HG02981 (cell line): ENCODE measurements around the gene AFF1.

Source experiments
- ATAC-seq: cut with Tn5 transposase; IDR thresholded peaks from one replicate; pipeline ENCODE4 v1.9.1; 2021; ENCODE audit warnings: mild to moderate bottlenecking, moderate library complexity; ENCODE audit not compliant: unreplicated experiment

The AFF1 gene

GRCh38 chr4:87103086-87103485 is 168.3 kb downstream of the AFF1 start:
- ATAC-seq: no peak

- no peak for ATAC-seq
Observed at GRCh38 chr4:87103691-87104187, 168.9 kb downstream of the AFF1 start.

GRCh38 chr4:87105101-87105845 is 170.5 kb downstream of the AFF1 start:
- ATAC-seq: no peak

DNA sequence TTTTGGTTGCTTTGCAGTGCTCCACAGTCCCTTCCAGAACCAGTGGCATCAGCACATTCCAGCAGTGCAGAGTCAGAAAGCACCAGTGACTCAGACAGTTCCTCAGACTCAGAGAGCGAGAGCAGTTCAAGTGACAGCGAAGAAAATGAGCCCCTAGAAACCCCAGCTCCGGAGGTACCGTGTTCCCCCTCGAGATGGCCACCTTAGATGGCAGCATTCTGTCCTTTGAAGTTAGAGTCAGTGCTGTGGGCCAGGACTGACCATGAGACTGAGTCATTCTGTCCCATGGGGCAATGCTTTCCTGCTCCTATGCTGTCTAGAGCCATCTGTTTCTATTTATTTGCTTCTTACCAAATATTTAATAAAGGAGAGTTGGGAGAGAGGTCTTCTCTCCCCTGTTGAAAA is 173.3 kb downstream of the AFF1 start:
- no peak for ATAC-seq

- ATAC-seq: no peak
Observed at GRCh38 chr4:87109121-87109520, 174.3 kb downstream of the AFF1 start.

GRCh38 chr4:87109945-87110344 is 175.1 kb downstream of the AFF1 start:
- no peak for ATAC-seq

DNA sequence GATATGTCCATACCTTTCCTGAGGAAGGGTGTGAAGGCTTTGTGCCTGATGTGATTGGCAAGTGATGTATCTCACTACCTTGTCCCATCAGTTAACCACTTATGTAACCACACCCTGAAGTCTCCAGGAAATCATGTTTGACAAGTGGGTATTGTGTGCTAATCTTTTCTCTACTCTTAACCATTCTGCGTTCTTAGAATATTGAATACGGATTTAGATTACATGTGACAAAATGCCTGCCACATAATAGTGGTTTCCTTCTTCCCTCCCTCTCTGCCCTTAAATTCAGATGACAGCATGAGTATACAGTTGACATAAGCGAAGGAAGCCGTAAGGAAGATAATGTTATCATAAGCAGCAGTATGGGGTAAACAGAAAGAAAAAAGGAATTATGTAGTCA is 177.3 kb downstream of the AFF1 start:
- ATAC-seq: no peak

- ATAC-seq: no peak
Observed at GRCh38 chr4:87114245-87115062, 179.6 kb downstream of the AFF1 start.

DNA sequence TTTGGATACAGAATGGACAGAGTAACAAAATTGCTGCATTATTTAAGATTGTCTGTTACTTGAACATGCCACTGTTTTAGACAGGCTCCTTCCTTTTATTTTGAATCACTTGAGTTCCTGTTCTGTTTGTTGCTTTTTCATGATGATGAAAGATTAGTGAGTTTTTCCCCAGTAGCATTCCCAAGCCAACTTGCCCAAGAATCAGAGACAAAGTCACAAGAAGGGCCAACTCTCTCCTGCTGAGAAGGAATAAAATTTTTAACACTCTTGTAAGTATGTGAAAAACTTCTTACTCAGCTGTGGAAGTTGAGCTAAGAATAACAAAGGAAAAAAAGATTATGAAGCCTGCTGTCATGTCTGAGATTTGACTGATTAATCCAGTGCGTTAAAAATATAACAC is 181.4 kb downstream of the AFF1 start:
- ATAC-seq: no peak

DNA sequence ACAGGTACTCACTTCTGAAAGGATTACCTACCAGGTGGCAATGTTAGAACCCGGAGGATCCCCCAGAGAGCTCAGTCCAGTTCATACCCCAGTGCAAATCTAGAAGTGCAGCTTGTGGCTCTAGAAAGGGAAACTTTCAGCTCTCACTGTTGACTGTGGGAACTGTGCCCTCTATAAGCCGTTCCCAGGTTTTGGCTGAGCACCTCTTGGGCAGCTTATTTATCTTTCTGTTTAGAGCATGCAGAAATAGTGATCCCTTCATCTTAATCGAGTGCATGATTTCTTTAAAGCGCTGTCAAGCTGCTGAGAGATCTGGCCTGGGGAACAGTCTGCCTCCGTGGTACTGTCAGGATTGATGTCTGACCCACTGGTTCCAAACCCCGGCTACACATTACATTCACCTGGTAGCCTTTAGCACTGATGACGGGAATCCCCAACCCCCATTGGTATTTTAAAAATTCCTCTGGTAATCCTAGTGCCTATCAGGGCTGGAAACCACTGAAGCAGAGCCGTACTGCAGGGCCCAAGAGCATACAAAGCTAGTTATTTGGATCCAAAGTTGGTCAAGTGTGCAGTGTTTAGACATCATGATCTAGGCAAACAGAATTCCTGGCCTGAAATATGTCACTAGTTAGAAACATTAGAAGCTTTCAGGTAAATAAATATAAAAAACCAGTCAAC is 182.4 kb downstream of the AFF1 start:
- ATAC-seq: no peak

DNA sequence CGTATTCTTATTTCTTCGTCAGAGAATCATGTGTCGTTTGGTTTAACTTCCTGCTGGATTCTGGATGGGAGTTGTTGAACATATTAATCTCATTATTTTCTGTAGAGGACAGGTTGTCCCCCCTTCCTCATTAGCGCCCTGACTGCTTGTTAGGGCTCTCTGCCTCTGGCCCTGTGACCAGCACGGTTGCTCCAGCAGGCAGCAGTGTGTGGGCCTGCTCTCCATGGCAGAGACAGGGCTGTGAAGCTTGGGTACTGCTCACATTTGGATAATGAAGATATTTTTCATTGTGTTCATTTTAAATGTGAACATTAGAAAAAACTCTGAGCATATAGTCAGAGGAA is 182.9 kb downstream of the AFF1 start:
- no peak for ATAC-seq

DNA sequence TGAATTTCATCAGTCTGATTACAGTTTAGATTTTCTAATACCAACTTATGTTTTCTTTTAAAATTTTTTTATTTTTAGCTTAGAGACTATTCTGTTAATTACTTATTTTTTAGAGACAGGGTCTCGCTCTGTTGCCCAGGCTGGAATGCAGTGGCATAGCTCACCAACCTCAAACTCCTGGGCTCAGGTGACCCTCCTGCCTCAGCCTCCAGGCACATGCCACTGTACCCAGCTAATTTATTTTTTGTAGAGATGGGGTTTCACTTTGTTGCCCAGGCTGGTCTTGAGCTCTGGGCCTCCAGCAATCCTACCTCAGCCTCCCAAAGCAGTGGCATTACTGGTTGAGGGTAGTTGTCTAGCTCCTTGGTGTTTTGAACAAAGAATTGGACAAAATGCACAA is 183.6 kb downstream of the AFF1 start:
- ATAC-seq: no peak

GRCh38 chr4:87118826-87119225 is 184.0 kb downstream of the AFF1 start:
- ATAC-seq: no peak

DNA sequence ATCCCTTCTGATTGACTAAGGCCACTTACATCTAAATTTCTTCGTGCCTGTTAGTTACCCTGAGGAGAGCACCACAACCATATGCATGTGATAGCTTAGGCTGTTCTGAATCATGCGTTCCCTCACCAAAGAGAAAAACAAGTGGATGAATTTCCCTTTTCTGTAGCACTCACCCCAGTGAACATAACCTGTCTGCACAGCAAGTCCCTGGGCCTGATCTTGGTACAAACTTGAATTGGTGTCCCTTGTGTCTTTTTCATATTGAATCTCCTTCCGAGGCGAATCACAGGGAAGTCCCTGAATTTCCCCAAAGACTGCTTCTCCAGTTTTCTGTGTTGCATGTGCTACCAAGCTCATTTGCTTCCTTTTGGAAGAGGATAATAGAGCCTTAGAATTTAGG is 185.2 kb downstream of the AFF1 start:
- no peak for ATAC-seq

DNA sequence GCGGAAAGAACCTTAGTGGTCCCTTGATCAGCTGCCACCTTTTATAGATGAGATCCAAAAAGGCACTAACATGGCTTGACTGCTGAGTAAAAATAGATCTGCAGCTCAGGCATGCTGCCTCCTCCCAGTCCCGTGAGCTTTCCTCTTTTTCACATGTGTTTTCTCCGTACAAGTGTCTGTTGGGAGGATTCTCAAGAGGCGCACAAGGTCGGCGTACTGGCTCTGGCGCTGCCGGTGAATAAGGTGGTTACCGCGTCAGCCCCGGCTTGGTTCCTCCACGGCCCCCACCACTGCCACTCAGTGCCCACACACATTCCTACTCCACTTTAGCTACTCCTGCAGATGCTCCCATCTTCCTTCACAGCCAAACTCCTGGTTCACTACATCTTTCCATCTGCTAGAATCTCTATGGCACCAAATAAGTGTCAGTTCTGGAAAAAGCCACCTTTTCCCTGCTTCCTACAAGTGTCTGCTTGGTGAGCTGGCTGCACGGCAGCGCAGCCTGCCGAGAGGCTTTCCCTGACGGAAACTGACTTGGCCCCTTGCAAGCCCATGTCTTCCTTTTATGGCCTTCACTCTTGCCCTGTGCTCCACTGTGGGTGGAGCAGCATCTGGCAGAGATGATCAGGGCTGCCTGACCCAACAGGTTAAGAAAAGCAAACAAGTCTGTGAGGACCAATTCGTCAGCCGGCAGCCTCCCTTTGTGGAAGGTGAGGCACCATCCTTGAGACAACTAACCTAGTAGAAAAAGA is 185.8 kb downstream of the AFF1 start:
- no peak for ATAC-seq

GRCh38 chr4:87121341-87122065 is 186.7 kb downstream of the AFF1 start:
- no peak for ATAC-seq

GRCh38 chr4:87122252-87122651 is 187.4 kb downstream of the AFF1 start:
- ATAC-seq: no peak

- ATAC-seq: no peak
Observed at GRCh38 chr4:87126056-87126455, 191.2 kb downstream of the AFF1 start.

DNA sequence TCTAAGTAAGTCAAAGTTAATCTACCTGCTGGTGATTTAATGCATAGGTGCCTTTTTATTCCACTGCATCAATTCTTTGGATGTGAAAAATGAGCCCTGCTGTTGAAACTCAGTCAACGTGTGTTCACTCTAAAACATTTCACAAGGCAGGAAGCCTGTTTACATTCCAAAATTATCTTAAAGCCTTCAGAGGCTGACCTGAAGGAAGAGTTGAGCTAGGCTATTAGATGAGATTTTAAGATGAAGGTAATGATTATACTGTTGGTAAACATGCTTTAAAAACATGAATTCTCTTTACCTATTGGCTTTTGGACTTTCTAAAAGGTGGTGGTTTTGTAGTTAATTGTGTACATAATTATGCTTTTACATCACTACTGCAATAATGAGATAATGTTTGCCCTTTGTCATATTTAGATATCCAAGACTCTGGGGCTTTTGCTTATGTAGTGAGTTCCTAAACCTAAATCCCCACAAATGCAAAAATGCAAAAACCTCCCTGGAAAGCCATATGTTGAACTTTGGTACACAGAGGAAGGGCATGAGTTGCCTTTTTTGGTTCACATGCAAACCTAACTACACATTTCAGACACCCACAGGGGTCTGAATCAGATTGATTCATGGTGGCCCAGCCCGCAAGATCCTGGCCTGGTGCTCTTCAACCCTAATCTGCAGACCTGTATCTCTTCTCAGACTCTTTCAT is 193.3 kb downstream of the AFF1 start:
- no peak for ATAC-seq

DNA sequence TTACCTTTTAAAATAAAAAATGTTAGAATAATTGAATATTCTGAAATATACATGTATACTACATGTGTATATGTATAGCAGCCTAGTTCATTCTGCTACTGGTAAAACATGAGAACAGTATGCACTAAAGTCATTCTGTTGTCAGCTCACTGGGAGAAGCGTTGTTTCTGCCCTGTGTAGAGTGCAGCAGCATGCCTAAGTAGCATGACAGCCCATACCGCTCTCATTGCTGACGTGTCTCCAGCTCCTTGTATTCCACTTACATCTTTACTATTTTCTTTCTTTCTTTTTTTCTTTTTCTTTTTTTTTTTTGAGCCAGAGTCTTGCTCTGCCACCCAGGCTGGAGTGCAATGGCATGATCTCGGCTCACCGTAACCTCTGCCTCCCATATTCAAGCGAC is 194.9 kb downstream of the AFF1 start:
- no peak for ATAC-seq
